ENCODE data around the gene DTNB.
"Not testable (repeated sequence)": the region's sequence is repeated elsewhere in the genome, so short reads cannot be mapped to it uniquely, and the experiment has no call there.

Gene DTNB

DNA sequence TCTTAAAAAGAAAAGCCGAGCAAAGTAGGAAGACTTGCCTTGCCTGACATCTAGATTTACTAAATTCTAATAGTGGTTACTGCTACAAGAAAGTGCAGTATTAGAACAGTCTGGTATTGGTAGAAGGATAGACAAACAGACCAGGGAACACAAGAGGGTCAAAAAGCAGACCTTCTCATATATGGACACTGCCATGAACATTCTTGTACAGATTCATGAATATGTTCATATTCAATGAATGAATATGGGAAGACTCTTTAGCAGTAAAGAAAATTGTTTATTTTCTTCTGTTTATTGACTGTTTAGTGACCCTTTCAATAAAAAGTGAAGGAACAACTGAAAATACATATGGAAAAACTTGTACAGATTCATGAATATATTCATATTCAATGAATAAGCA lies 37.6 kb downstream of the DTNB start:
- H3K4me3 ChIP-seq (ENCODE audit: low read depth, low read length) = no peak overlapping the region
- TF ChIP-seq, protein P1, sequence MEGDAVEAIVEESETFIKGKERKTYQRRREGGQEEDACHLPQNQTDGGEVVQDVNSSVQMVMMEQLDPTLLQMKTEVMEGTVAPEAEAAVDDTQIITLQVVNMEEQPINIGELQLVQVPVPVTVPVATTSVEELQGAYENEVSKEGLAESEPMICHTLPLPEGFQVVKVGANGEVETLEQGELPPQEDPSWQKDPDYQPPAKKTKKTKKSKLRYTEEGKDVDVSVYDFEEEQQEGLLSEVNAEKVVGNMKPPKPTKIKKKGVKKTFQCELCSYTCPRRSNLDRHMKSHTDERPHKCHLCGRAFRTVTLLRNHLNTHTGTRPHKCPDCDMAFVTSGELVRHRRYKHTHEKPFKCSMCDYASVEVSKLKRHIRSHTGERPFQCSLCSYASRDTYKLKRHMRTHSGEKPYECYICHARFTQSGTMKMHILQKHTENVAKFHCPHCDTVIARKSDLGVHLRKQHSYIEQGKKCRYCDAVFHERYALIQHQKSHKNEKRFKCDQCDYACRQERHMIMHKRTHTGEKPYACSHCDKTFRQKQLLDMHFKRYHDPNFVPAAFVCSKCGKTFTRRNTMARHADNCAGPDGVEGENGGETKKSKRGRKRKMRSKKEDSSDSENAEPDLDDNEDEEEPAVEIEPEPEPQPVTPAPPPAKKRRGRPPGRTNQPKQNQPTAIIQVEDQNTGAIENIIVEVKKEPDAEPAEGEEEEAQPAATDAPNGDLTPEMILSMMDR (IDR thresholded peaks at IDR 0.05; ENCODE audit: low read depth, low read length) = no peak
- no peaks in the 10 kb centered on the region for H3K9me3 ChIP-seq (ENCODE audit: severe bottlenecking)
- H3K27ac ChIP-seq = no peak overlapping the region
- no peaks in the 10 kb centered on the region for H3K27me3 ChIP-seq (ENCODE audit: insufficient read depth, low read depth, severe bottlenecking)
- no peaks in the 10 kb centered on the region for H3K36me3 ChIP-seq
- no peak for DNase-seq

- not testable (repeated sequence) for H3K4me3 ChIP-seq (ENCODE audit: low read depth, low read length); DNase-seq; H3K27me3 ChIP-seq (ENCODE audit: insufficient read depth, low read depth, severe bottlenecking); H3K9me3 ChIP-seq (ENCODE audit: severe bottlenecking); H3K36me3 ChIP-seq; H3K27ac ChIP-seq
These were observed 39.6 kb downstream of the DTNB start for GRCh38 chr2:25633801-25634200.

DNA sequence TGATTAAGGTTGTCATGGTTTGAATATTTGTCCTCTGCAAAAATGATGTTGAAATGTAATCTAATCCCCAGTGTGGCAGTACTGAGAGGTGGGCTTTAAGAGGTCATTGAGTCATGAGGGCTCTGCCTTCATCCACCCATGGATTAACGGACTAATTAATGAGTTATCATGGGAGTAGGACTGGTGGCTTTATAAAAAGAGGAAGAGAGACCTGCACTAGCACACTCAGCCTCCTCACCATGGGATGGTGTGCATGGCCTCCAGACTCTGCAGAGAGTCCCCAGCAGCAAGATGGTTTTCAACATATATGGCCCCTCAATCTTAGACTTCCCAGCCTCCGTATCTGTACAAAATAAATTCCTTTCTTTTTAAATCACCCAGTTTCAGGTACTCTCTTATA lies 41.0 kb downstream of the DTNB start:
- Histone ChIP-seq H3K4me3 (ENCODE audit: low read depth, low read length) (no peak overlapping the region), H3K27ac (no peak overlapping the region), H3K27me3 (ENCODE audit: insufficient read depth, low read depth, severe bottlenecking) (no peaks in the 10 kb centered on the region), H3K36me3 (peaks cover 5% of the 10 kb centered on the region), H3K9me3 (ENCODE audit: severe bottlenecking) (no peaks in the 10 kb centered on the region)
- TF ChIP-seq, protein P1 (IDR thresholded peaks at IDR 0.05; ENCODE audit: low read depth, low read length) = no peak
- no peak for DNase-seq

DNA sequence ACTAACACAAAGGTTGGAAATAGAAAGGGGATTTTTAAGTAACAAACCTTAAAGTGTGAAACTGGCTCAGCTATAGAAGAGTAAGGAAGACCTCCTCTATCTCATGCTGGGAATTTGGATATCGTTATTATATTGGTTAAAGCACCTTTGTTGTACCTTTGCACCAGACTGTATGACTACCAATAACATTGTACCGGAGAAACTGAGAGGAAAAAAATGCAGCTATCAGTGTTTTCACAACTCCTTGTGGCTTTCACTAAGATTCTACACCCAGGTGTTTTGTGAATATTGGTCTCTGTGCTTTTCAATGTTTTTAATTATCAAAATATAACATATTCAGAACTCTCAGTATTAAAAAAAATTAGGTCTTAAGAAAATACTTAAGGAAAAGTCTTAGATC lies 48.7 kb downstream of the DTNB start:
- peaks cover 20% of the 10 kb centered on the region for H3K36me3 ChIP-seq
- no peaks in the 10 kb centered on the region for H3K27me3 ChIP-seq (ENCODE audit: insufficient read depth, low read depth, severe bottlenecking)
- TF ChIP-seq, protein P1 (IDR thresholded peaks at IDR 0.05; ENCODE audit: low read depth, low read length) = no peak
- H3K9me3 ChIP-seq (ENCODE audit: severe bottlenecking) = no peaks in the 10 kb centered on the region
- DNase-seq = no peak
- H3K4me3 ChIP-seq (ENCODE audit: low read depth, low read length) = no peak overlapping the region
- H3K27ac ChIP-seq = no peak overlapping the region

GRCh38 chr2:25623361-25623760 lies 50.0 kb downstream of the DTNB start:
- Histone ChIP-seq H3K4me3 (ENCODE audit: low read depth, low read length) (no peak overlapping the region), H3K36me3 (peaks cover 20% of the 10 kb centered on the region), H3K9me3 (ENCODE audit: severe bottlenecking) (no peaks in the 10 kb centered on the region), H3K27me3 (ENCODE audit: insufficient read depth, low read depth, severe bottlenecking) (no peaks in the 10 kb centered on the region), H3K27ac (no peak overlapping the region)
- TF ChIP-seq, protein P1 (IDR thresholded peaks at IDR 0.05; ENCODE audit: low read depth, low read length) = no peak
- DNase-seq = no peak

DNA sequence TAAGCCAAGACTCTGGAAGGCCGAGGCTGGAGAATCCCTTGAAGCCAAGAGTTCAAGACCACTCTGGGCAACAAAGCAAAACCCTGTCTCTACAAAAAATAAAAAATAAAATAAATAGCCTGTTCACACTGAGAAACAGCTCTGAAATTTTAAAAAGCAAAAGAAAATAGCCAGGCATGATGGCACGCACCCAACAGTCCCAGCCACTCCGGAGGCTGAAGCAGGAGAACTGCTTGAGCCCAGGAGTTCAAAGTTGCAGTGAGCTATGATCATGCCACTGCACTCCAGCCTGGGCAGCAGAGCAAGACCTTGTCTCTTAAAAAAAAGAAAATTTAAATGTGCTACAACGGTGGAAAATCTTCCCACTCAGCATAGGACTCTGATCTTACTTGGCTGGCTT lies 52.7 kb downstream of the DTNB start:
- TF ChIP-seq, protein P1 (IDR thresholded peaks at IDR 0.05; ENCODE audit: low read depth, low read length) = no peak
- H3K36me3 ChIP-seq = peaks cover 1% of the 10 kb centered on the region
- no peak overlapping the region for H3K4me3 ChIP-seq (ENCODE audit: low read depth, low read length)
- H3K27ac ChIP-seq = no peak overlapping the region
- DNase-seq = no peak
- no peaks in the 10 kb centered on the region for H3K9me3 ChIP-seq (ENCODE audit: severe bottlenecking)
- H3K27me3 ChIP-seq (ENCODE audit: insufficient read depth, low read depth, severe bottlenecking) = no peaks in the 10 kb centered on the region
